Measurements from ENCODE around the gene TANGO2. TPM values are rescaled to one million over a fixed set of nuclear protein-coding genes. Genes with fewer than 3 reads are reported as not detected.

TANGO2 gene
- total and polyA plus RNA-seq, 2 experiments from 2014 or later, result 27.3 to 45.0 TPM

DNA sequence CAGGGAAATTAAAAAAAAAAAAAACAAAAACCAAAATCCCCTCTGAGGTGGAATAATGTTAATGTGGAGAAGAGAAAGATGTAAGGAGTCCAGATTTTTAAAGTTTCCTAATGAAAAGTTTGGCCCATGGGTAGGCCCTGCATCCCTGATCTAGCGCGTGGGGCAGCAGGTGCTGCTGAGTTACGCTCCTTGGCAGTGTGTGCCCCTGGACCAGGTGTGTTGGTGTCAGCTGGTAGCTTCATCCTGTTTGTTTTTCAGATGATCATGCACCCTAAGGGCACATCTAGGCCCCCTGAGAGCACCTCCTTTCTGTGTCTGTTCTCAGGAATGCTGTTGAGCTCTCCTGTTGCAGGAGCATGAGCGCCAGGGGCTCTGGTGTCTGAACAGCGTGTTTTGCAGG is 65.9 kb downstream of the TANGO2 start:
- in situ Hi-C loops (cut with MboI), result no loop called here
- DNase-seq, result no peak
- Histone ChIP-seq H3K9me3 (ENCODE audit: low read depth) (no peaks in the 10 kb centered on the region), H3K36me3 (ENCODE audit: low read depth) (peaks cover 32% of the 10 kb centered on the region; the same call in 1 of the 2 replicates), H3K4me3 (no peak overlapping the region), H3K4me1 (ENCODE audit: insufficient read depth) (peaks cover 10% of the 10 kb centered on the region), H2AFZ (no peak overlapping the region), H3K79me2 (ENCODE audit: insufficient read depth) (peaks cover 91% of the 10 kb centered on the region), H3K4me2 (ENCODE audit: unreplicated experiment) (no peak overlapping the region), H3K27ac (no peak overlapping the region), H3K9me2 (ENCODE audit: insufficient read depth) (no peaks in the 10 kb centered on the region), H3K27me3 (replicated peaks; ENCODE audit: insufficient read depth) (no peaks in the 10 kb centered on the region), H3F3A (ENCODE audit: insufficient read depth) (peaks cover 13% of the 10 kb centered on the region; the same call in 1 of the 2 replicates), H3K9ac (no peak overlapping the region), H4K20me1 (ENCODE audit: insufficient read depth) (peaks cover 9% of the 10 kb centered on the region)
- TF ChIP-seq EZH2phosphoT487 (IDR thresholded peaks at IDR 0.05; ENCODE audit: insufficient read depth, low read depth) (no peak), EZH2 (IDR thresholded peaks at IDR 0.05; ENCODE audit: insufficient read depth, poor library complexity, severe bottlenecking) (no peak)
- WGBS, 2 experiments (ENCODE audit: low coverage in 1 of 2, low lambda C conversion rate in 2 of 2, missing lambda C conversion rate in 2 of 2), result 97 to 100% methylated on average over 5 of the region's 5 CpGs

DNA sequence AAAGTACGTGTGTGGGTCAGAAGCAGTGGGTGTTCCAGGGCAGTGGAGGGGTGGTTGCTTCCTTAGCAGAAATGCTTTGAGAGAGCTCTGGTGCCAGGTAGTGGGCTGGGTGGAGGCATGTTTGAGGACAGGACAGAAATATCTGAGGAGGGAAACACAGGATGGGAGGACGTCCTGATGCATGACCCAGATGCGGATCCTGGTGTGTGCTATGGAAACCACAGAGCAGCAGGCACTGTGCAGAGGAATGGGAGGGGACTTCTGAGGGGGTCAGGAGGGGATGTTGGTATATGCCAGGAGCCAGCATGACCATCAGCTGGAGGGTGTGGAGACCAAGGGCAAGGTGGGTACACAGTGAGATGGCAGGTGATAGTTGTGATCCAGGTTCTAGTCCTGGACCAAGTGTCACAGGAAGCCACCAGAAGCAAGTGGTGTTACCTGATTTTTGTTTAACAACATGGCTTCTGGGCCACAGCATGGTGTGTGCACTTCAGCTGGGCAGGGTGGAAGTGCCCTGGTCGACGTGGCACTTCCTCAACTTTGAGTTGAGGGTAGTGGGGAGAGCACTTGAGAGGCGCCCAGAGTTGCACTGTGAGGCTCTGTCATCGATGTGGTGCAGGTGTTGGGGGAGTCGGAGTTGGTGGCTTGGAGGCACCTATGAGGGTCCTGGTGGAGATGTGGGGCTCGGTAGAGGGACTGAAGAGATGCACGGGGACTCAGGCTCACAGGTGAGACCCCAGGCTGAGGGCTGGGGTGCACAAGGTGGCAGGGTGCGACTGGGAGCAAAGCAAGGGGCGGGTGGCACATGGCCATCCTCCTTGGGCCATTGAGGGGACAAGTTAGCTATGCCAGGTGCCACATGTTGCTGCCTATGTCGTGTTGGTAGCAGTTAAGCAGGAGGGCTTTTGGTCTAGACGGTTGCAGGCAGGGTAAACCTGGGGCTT is 66.7 kb downstream of the TANGO2 start:
- H3K9me2 ChIP-seq (ENCODE audit: insufficient read depth), result no peaks in the 10 kb centered on the region
- peaks cover 5% of the 10 kb centered on the region; the same call in 1 of the 2 replicates for H3F3A ChIP-seq (ENCODE audit: insufficient read depth)
- H3K79me2 ChIP-seq (ENCODE audit: insufficient read depth), result peaks cover 90% of the 10 kb centered on the region
- H3K4me2 ChIP-seq (ENCODE audit: unreplicated experiment), result no peak overlapping the region
- WGBS, 2 experiments (ENCODE audit: low coverage in 1 of 2, low lambda C conversion rate in 2 of 2, missing lambda C conversion rate in 2 of 2), result 94 to 96% methylated on average over 14 of the region's 14 CpGs
- TF ChIP-seq EZH2 (IDR thresholded peaks at IDR 0.05; ENCODE audit: insufficient read depth, poor library complexity, severe bottlenecking) (no peak), EZH2phosphoT487 (IDR thresholded peaks at IDR 0.05; ENCODE audit: insufficient read depth, low read depth) (no peak)
- no peak overlapping the region for H2AFZ ChIP-seq
- H3K27me3 ChIP-seq (replicated peaks; ENCODE audit: insufficient read depth), result no peaks in the 10 kb centered on the region
- in situ Hi-C loops (cut with MboI), result no loop called here
- H3K9ac ChIP-seq, result no peak overlapping the region
- H3K36me3 ChIP-seq (ENCODE audit: low read depth), result peaks cover 37% of the 10 kb centered on the region; the same call in 1 of the 2 replicates
- DNase-seq, result no peak
- peaks cover 9% of the 10 kb centered on the region for H4K20me1 ChIP-seq (ENCODE audit: insufficient read depth)
- H3K9me3 ChIP-seq (ENCODE audit: low read depth), result no peaks in the 10 kb centered on the region
- no peak overlapping the region for H3K27ac ChIP-seq
- H3K4me1 ChIP-seq (ENCODE audit: insufficient read depth), result peaks cover 9% of the 10 kb centered on the region
- no peak overlapping the region for H3K4me3 ChIP-seq

DNA sequence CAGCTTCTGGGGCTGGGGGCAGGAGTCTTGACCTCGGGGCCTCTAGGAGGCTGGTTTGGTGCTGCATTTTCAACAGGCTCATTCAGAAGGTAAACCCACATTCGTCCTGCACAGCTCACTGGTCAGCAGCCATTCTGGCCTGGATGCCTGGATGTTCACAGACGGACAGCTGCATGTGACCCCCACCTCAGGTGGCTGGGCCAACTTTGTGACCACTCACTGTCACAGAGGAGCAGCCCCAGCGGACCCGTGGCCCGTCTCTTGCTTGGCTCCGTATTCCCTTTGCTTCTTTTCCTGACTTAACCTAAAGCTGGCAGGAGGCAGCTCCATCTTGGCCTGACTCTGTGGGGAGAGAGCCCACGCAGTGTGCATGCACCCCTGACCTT is 67.3 kb downstream of the TANGO2 start:
- H3K27me3 ChIP-seq (replicated peaks; ENCODE audit: insufficient read depth), result no peaks in the 10 kb centered on the region
- H3K27ac ChIP-seq, result no peak overlapping the region
- peaks cover 9% of the 10 kb centered on the region for H3K4me1 ChIP-seq (ENCODE audit: insufficient read depth)
- TF ChIP-seq EZH2phosphoT487 (IDR thresholded peaks at IDR 0.05; ENCODE audit: insufficient read depth, low read depth) (no peak), EZH2 (IDR thresholded peaks at IDR 0.05; ENCODE audit: insufficient read depth, poor library complexity, severe bottlenecking) (no peak)
- H3F3A ChIP-seq (ENCODE audit: insufficient read depth), result peaks cover 5% of the 10 kb centered on the region; the same call in 1 of the 2 replicates
- H3K36me3 ChIP-seq (ENCODE audit: low read depth), result peaks cover 41% of the 10 kb centered on the region; the same call in 1 of the 2 replicates
- 90 to 95% methylated on average over 8 of the region's 8 CpGs for WGBS, 2 experiments (ENCODE audit: low coverage in 1 of 2, low lambda C conversion rate in 2 of 2, missing lambda C conversion rate in 2 of 2)
- no peak overlapping the region for H3K4me3 ChIP-seq
- H3K9me3 ChIP-seq (ENCODE audit: low read depth), result no peaks in the 10 kb centered on the region
- peaks cover 90% of the 10 kb centered on the region for H3K79me2 ChIP-seq (ENCODE audit: insufficient read depth)
- H3K9ac ChIP-seq, result no peak overlapping the region
- in situ Hi-C loops (cut with MboI), result no loop called here
- H2AFZ ChIP-seq, result no peak overlapping the region
- H3K9me2 ChIP-seq (ENCODE audit: insufficient read depth), result no peaks in the 10 kb centered on the region
- DNase-seq, result no peak
- H3K4me2 ChIP-seq (ENCODE audit: unreplicated experiment), result no peak overlapping the region
- H4K20me1 ChIP-seq (ENCODE audit: insufficient read depth), result peaks cover 9% of the 10 kb centered on the region

DNA sequence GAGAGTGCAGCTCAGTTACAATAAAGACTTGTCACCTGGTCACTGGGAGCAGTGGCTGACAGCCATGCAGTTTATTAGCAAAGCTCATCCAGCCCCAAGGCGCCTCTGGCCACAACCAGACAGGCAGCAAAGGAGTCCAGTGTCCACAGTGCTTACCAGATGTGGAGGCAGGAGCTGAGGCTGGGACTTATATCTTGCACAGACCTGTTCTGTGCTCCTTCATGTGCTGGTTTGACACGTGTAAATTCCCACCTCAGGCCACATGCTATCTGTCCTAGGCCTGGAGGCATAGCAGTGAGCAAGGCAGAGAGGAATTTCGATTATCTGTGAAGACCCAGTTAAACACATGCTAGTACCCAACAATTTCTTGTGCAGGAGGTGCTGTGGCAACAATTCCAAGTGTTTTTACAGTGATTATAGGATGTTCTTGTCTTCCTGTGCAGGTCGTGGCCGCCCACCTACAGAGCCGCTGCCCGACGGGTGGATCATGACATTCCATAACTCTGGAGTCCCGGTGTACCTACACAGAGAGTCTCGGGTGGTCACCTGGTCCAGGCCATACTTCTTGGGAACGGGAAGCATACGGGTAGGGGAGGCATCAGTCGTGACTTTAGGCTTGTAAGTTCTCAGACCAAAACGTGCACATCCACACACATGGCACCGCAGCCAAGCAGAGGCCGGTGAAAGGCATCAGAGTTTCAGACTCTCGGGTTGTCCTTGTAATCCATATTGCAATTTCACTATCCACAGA is 68.5 kb downstream of the TANGO2 start:
- H3K36me3 ChIP-seq (ENCODE audit: low read depth), result peaks cover 41% of the 10 kb centered on the region; the same call in 1 of the 2 replicates
- DNase-seq, result no peak
- peaks cover 9% of the 10 kb centered on the region for H3K4me1 ChIP-seq (ENCODE audit: insufficient read depth)
- no peaks in the 10 kb centered on the region for H3K9me3 ChIP-seq (ENCODE audit: low read depth)
- H2AFZ ChIP-seq, result no peak overlapping the region
- no peak overlapping the region for H3K9ac ChIP-seq
- H3K4me3 ChIP-seq, result no peak overlapping the region
- H4K20me1 ChIP-seq (ENCODE audit: insufficient read depth), result no peaks in the 10 kb centered on the region; the same call in none of the 2 replicates
- WGBS, 2 experiments (ENCODE audit: low coverage in 1 of 2, low lambda C conversion rate in 2 of 2, missing lambda C conversion rate in 2 of 2), result 92 to 95% methylated on average over 17 of the region's 17 CpGs
- H3K9me2 ChIP-seq (ENCODE audit: insufficient read depth), result no peaks in the 10 kb centered on the region
- TF ChIP-seq EZH2phosphoT487 (IDR thresholded peaks at IDR 0.05; ENCODE audit: insufficient read depth, low read depth), result no peak
- no peak for TF ChIP-seq EZH2 (IDR thresholded peaks at IDR 0.05; ENCODE audit: insufficient read depth, poor library complexity, severe bottlenecking)
- H3K4me2 ChIP-seq (ENCODE audit: unreplicated experiment), result no peak overlapping the region
- H3K27me3 ChIP-seq (replicated peaks; ENCODE audit: insufficient read depth), result no peaks in the 10 kb centered on the region
- peaks cover 5% of the 10 kb centered on the region; the same call in 1 of the 2 replicates for H3F3A ChIP-seq (ENCODE audit: insufficient read depth)
- in situ Hi-C loops (cut with MboI), result no loop called here
- H3K79me2 ChIP-seq (ENCODE audit: insufficient read depth), result peaks cover 86% of the 10 kb centered on the region
- no peak overlapping the region for H3K27ac ChIP-seq

Measured in GM23248 (cell line).